ENCODE measurements around the gene PTPRN2.
"Not testable (repeated sequence)": the region's sequence is repeated elsewhere in the genome, so short reads cannot be mapped to it uniquely, and the experiment has no call there.

Gene PTPRN2

GRCh38 chr7:158469396-158470051 lies 118.1 kb downstream of the PTPRN2 start:
- H3K27me3 Mint-ChIP-seq = peaks cover 18% of the 10 kb centered on the region
- no peaks in the 10 kb centered on the region for H3K4me1 Mint-ChIP-seq (ENCODE audit: low read depth)
- H3K4me3 Mint-ChIP-seq = no peak overlapping the region
- DNase-seq = no peak
- H3K27ac Mint-ChIP-seq = no peak overlapping the region
- H3K9me3 Mint-ChIP-seq = no peaks in the 10 kb centered on the region
- H3K36me3 Mint-ChIP-seq (ENCODE audit: low read depth) = no peaks in the 10 kb centered on the region

- no peaks in the 10 kb centered on the region for H3K4me1 Mint-ChIP-seq (ENCODE audit: low read depth)
- peaks cover 2% of the 10 kb centered on the region for H3K9me3 Mint-ChIP-seq
- no peaks in the 10 kb centered on the region for H3K36me3 Mint-ChIP-seq (ENCODE audit: low read depth)
- no peak for DNase-seq
- no peak overlapping the region for H3K27ac Mint-ChIP-seq
- peaks cover 18% of the 10 kb centered on the region for H3K27me3 Mint-ChIP-seq
- no peak overlapping the region for H3K4me3 Mint-ChIP-seq
Measured at GRCh38 chr7:158468700-158469296, 118.8 kb downstream of the PTPRN2 start.

DNA sequence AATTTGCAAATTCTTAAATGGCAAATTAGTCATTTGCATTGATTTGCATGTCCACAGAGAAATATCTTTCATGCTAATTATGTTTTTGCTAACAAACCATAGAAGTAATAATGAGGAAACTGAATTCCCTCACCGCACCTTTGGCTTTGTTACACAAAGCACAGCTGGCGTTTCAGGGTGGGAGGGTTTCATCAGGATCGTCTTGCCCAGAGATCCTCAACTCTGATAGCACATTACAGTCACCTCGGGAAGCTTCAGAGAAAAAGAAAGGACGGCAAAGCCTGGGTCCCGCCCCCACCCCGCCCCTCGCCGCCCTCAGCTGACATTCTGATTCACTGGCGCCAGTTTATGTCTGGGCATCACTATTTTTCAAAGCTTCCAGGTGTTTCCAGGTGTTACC lies 119.4 kb downstream of the PTPRN2 start:
- Mint-ChIP-seq H3K9me3 (peaks cover 5% of the 10 kb centered on the region), H3K27me3 (peaks cover 18% of the 10 kb centered on the region), H3K27ac (no peak overlapping the region), H3K36me3 (ENCODE audit: low read depth) (no peaks in the 10 kb centered on the region), H3K4me1 (ENCODE audit: low read depth) (no peaks in the 10 kb centered on the region), H3K4me3 (no peak overlapping the region)
- DNase-seq = no peak

GRCh38 chr7:158467562-158467961 lies 120.1 kb downstream of the PTPRN2 start:
- Mint-ChIP-seq H3K4me3 (no peak overlapping the region), H3K9me3 (peaks cover 6% of the 10 kb centered on the region), H3K27me3 (peaks cover 16% of the 10 kb centered on the region), H3K36me3 (ENCODE audit: low read depth) (no peaks in the 10 kb centered on the region), H3K27ac (no peak overlapping the region), H3K4me1 (ENCODE audit: low read depth) (no peaks in the 10 kb centered on the region)
- DNase-seq = no peak

DNA sequence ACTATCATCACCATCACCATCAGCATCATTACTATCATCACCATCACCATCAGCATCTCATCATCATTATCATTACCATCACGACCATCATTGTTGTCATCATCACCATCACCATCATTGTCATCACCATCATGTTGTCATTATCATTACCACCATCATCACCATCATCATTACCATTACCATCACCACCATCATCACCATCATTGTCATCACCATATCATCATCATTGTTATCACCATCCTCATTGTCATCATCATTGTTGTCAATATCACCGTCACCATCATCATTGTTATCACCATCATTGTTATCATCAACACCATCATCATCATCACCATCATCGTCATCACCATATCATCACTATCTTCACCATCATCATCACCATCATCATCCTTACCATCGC lies 124.3 kb downstream of the PTPRN2 start:
- Mint-ChIP-seq H3K4me1 (ENCODE audit: low read depth) (no peaks in the 10 kb centered on the region), H3K27ac (no peak overlapping the region), H3K36me3 (ENCODE audit: low read depth) (no peaks in the 10 kb centered on the region), H3K27me3 (no peaks in the 10 kb centered on the region), H3K4me3 (no peak overlapping the region), H3K9me3 (peaks cover 6% of the 10 kb centered on the region)
- DNase-seq = no peak

- Mint-ChIP-seq H3K36me3 (ENCODE audit: low read depth) (no peaks in the 10 kb centered on the region), H3K9me3 (peaks cover 6% of the 10 kb centered on the region), H3K4me1 (ENCODE audit: low read depth) (no peaks in the 10 kb centered on the region), H3K27ac (no peak overlapping the region), H3K27me3 (no peaks in the 10 kb centered on the region), H3K4me3 (no peak overlapping the region)
- no peak for DNase-seq
Measured at GRCh38 chr7:158461824-158462223, 125.8 kb downstream of the PTPRN2 start.

GRCh38 chr7:158460665-158461064 lies 127.0 kb downstream of the PTPRN2 start:
- no peak overlapping the region for H3K27ac Mint-ChIP-seq
- H3K4me1 Mint-ChIP-seq (ENCODE audit: low read depth) = no peaks in the 10 kb centered on the region
- H3K36me3 Mint-ChIP-seq (ENCODE audit: low read depth) = no peaks in the 10 kb centered on the region
- H3K9me3 Mint-ChIP-seq = peaks cover 6% of the 10 kb centered on the region
- H3K27me3 Mint-ChIP-seq = no peaks in the 10 kb centered on the region
- DNase-seq = no peak
- no peak overlapping the region for H3K4me3 Mint-ChIP-seq

DNA sequence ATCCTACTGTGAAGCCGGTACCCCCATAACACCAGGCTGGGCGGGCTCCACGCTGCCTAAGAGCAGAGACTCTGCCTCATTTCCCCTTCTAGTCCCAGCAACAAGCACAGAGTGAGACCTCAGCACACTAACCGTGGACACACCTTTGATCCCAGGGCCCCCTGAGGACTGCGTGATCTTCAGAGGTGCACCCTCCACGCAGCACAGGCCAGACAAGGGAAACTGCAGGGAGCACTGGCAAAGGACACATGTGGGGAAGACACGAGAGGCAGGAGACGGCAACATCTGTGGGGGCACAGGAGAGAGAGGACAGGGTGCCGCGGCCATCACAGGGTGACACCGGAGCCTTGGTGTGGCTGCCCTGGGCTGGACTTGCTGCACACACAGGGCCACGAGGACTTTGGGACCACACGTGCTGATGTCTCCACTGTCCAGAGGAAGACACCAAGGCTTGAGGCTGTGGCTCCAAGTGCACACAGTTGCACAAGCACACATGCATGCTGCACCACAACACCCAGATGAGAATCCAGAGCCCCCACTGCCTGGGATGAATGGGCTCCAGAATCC lies 128.8 kb downstream of the PTPRN2 start:
- H3K36me3 Mint-ChIP-seq (ENCODE audit: low read depth) = no peaks in the 10 kb centered on the region
- no peak overlapping the region for H3K27ac Mint-ChIP-seq
- peaks cover 9% of the 10 kb centered on the region for H3K9me3 Mint-ChIP-seq
- no peak overlapping the region for H3K4me3 Mint-ChIP-seq
- H3K27me3 Mint-ChIP-seq = no peaks in the 10 kb centered on the region
- H3K4me1 Mint-ChIP-seq (ENCODE audit: low read depth) = no peaks in the 10 kb centered on the region
- DNase-seq = no peak

GRCh38 chr7:158458096-158458495 lies 129.5 kb downstream of the PTPRN2 start:
- no peak overlapping the region for H3K4me3 Mint-ChIP-seq
- no peaks in the 10 kb centered on the region for H3K27me3 Mint-ChIP-seq
- H3K9me3 Mint-ChIP-seq = peaks cover 5% of the 10 kb centered on the region
- DNase-seq = no peak
- H3K36me3 Mint-ChIP-seq (ENCODE audit: low read depth) = no peaks in the 10 kb centered on the region
- no peaks in the 10 kb centered on the region for H3K4me1 Mint-ChIP-seq (ENCODE audit: low read depth)
- no peak overlapping the region for H3K27ac Mint-ChIP-seq

GRCh38 chr7:158457586-158457985 lies 130.0 kb downstream of the PTPRN2 start:
- H3K36me3 Mint-ChIP-seq (ENCODE audit: low read depth); H3K9me3 Mint-ChIP-seq; H3K4me1 Mint-ChIP-seq (ENCODE audit: low read depth); H3K27me3 Mint-ChIP-seq; H3K27ac Mint-ChIP-seq; H3K4me3 Mint-ChIP-seq; DNase-seq: not testable (repeated sequence)

DNA sequence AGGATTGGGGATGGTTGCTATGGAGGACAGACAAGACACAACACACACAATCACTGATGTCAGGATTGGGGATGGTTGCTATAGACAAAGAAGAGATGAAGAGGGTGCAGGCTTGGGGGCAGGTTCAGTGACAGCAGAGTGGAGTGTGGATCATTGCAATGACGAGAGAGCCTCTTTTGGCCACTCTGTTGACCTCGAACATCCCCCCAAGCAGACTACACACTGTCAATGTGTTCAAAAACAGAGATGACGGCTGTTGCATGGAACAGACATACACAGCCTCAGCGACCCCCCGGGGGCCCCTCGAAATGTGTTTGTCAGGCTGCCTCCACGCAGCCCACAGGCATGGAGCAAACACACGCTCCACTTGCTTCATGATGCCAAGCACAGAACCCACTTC lies 133.0 kb downstream of the PTPRN2 start:
- Mint-ChIP-seq H3K27me3 (no peaks in the 10 kb centered on the region), H3K36me3 (ENCODE audit: low read depth) (no peaks in the 10 kb centered on the region), H3K27ac (no peak overlapping the region), H3K4me3 (no peak overlapping the region), H3K9me3 (peaks cover 5% of the 10 kb centered on the region), H3K4me1 (ENCODE audit: low read depth) (no peaks in the 10 kb centered on the region)
- no peak for DNase-seq

GRCh38 chr7:158453663-158454062 lies 134.0 kb downstream of the PTPRN2 start:
- no peaks in the 10 kb centered on the region for H3K36me3 Mint-ChIP-seq (ENCODE audit: low read depth)
- no peaks in the 10 kb centered on the region for H3K27me3 Mint-ChIP-seq
- H3K4me1 Mint-ChIP-seq (ENCODE audit: low read depth) = no peaks in the 10 kb centered on the region
- H3K4me3 Mint-ChIP-seq = no peak overlapping the region
- H3K27ac Mint-ChIP-seq = no peak overlapping the region
- H3K9me3 Mint-ChIP-seq = peaks cover 5% of the 10 kb centered on the region
- no peak for DNase-seq

DNA sequence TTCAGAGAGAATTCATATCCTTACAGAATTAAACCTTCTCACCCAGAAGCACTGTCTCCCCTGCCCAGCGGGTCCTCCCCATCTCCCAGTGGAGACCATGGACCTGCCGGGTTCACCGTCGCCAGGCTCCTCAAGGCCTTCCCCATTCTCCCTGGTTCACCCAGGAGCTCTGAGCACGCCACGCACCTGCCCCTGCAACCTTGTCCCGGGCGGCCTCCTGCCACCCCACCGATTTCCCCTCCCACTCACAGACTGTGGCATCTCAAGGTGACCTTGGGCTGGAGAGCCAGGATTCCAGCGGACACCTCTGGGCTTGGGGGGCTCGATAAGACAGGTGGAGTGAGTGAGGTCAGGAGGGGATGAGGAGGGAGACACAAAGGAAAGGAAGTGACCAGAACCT lies 135.3 kb downstream of the PTPRN2 start:
- Mint-ChIP-seq H3K27ac (no peak overlapping the region), H3K27me3 (no peaks in the 10 kb centered on the region), H3K4me3 (no peak overlapping the region), H3K4me1 (ENCODE audit: low read depth) (no peaks in the 10 kb centered on the region), H3K36me3 (ENCODE audit: low read depth) (no peaks in the 10 kb centered on the region), H3K9me3 (peaks cover 5% of the 10 kb centered on the region)
- DNase-seq = no peak

GRCh38 chr7:158450476-158451124 lies 137.0 kb downstream of the PTPRN2 start:
- H3K4me3 Mint-ChIP-seq = no peak overlapping the region
- H3K27ac Mint-ChIP-seq = no peak overlapping the region
- no peaks in the 10 kb centered on the region for H3K4me1 Mint-ChIP-seq (ENCODE audit: low read depth)
- no peak for DNase-seq
- H3K36me3 Mint-ChIP-seq (ENCODE audit: low read depth) = no peaks in the 10 kb centered on the region
- peaks cover 5% of the 10 kb centered on the region for H3K9me3 Mint-ChIP-seq
- no peaks in the 10 kb centered on the region for H3K27me3 Mint-ChIP-seq

- Mint-ChIP-seq H3K4me1 (ENCODE audit: low read depth) (no peaks in the 10 kb centered on the region), H3K4me3 (no peak overlapping the region), H3K36me3 (ENCODE audit: low read depth) (no peaks in the 10 kb centered on the region), H3K9me3 (peaks cover 5% of the 10 kb centered on the region), H3K27me3 (no peaks in the 10 kb centered on the region), H3K27ac (no peak overlapping the region)
- no peak for DNase-seq
Measured at GRCh38 chr7:158449942-158450341, 137.7 kb downstream of the PTPRN2 start.

Data from activated T-cell treated with anti-CD3 and anti-CD28 coated beads, Interleukin-2, amount 50 U/mL, for 24 hours (primary cell).